ENCODE measurements around the gene PTPRR. TPM values are rescaled to one million over a fixed set of nuclear protein-coding genes. Genes with fewer than 3 reads are reported as not detected.

Gene PTPRR
- total and polyA plus RNA-seq, 4 donors, result 0.02 to 0.08 TPM; not detected in 2

GRCh38 chr12:70885956-70886355 is 34.6 kb downstream of the PTPRR start:
- H3K27ac ChIP-seq (ENCODE audit: low read depth in 1 of 2, low read length in 2 of 2), result no peak overlapping the region
- WGBS, result 68% methylated on average over 3 of the region's 3 CpGs
- no peak overlapping the region for H3K4me3 ChIP-seq (ENCODE audit: low read depth in 1 of 3, low read length in 3 of 3)
- H3K4me1 ChIP-seq (ENCODE audit: control insufficient read depth in 4 of 4, insufficient read depth in 4 of 4, low read length in 3 of 4), result no peaks in the 10 kb centered on the region
- H3K27me3 ChIP-seq (ENCODE audit: control insufficient read depth in 4 of 4, insufficient read depth in 4 of 4, low read length in 3 of 4), result no peaks in the 10 kb centered on the region
- H3K9me3 ChIP-seq (ENCODE audit: control insufficient read depth in 4 of 4, low read length in 3 of 4), result no peaks in the 10 kb centered on the region
- no peak overlapping the region for H3K9ac ChIP-seq (ENCODE audit: low read depth in 1 of 2, low read length in 2 of 2)
- TF ChIP-seq EGR1 (IDR thresholded peaks at IDR 0.05; ENCODE audit: low read depth in 2 of 2) (no peak), HNF4G (IDR thresholded peaks at IDR 0.05) (no peak), SP1 (IDR thresholded peaks at IDR 0.05) (no peak)
- DNase-seq (ENCODE audit: low spot score), result no peak
- no peaks in the 10 kb centered on the region for H3K36me3 ChIP-seq (ENCODE audit: control insufficient read depth in 4 of 4, insufficient read depth in 3 of 4, low read depth in 1 of 4, low read length in 3 of 4)

- TF ChIP-seq GABPA (IDR thresholded peaks at IDR 0.05 in 1 of 2, conservative IDR thresholded peaks at IDR 0.05 in 1 of 2) (no peak), MAX (IDR thresholded peaks at IDR 0.05) (no peak), NR2F2 (IDR thresholded peaks at IDR 0.05) (no peak), RAD21 (IDR thresholded peaks at IDR 0.05) (no peak), JUND (IDR thresholded peaks at IDR 0.05) (no peak), FOXA2 (IDR thresholded peaks at IDR 0.05) (no peak), CTCF (IDR thresholded peaks at IDR 0.05; ENCODE audit: low read depth, low read length, missing input control) (no peak), ZBTB33 (IDR thresholded peaks at IDR 0.05) (no peak)
- Histone ChIP-seq H3K27me3 (ENCODE audit: control insufficient read depth in 4 of 4, insufficient read depth in 4 of 4, low read length in 3 of 4) (no peaks in the 10 kb centered on the region), H3K27ac (ENCODE audit: low read depth in 1 of 2, low read length in 2 of 2) (no peak overlapping the region), H3K9me3 (ENCODE audit: control insufficient read depth in 4 of 4, low read length in 3 of 4) (no peaks in the 10 kb centered on the region), H3K9ac (ENCODE audit: low read depth in 1 of 2, low read length in 2 of 2) (no peak overlapping the region), H3K36me3 (ENCODE audit: control insufficient read depth in 4 of 4, insufficient read depth in 3 of 4, low read depth in 1 of 4, low read length in 3 of 4) (no peaks in the 10 kb centered on the region), H3K4me3 (ENCODE audit: low read depth in 1 of 3, low read length in 3 of 3) (no peak overlapping the region), H3K4me1 (ENCODE audit: control insufficient read depth in 4 of 4, insufficient read depth in 4 of 4, low read length in 3 of 4) (no peaks in the 10 kb centered on the region)
- no peak for DNase-seq (ENCODE audit: low spot score)
- WGBS, result 44% methylated on average over 1 of the region's 1 CpG
Observed at GRCh38 chr12:70883855-70884254, 36.7 kb downstream of the PTPRR start.

- Histone ChIP-seq H3K9me3 (ENCODE audit: control insufficient read depth in 4 of 4, low read length in 3 of 4) (no peaks in the 10 kb centered on the region), H3K27me3 (ENCODE audit: control insufficient read depth in 4 of 4, insufficient read depth in 4 of 4, low read length in 3 of 4) (no peaks in the 10 kb centered on the region)
- WGBS, result 98% methylated on average over 1 of the region's 1 CpG
- no peak for TF ChIP-seq YY1 (IDR thresholded peaks at IDR 0.05)
- no peak for TF ChIP-seq RAD21 (IDR thresholded peaks at IDR 0.05)
- no peak for TF ChIP-seq TAF1 (conservative IDR thresholded peaks at IDR 0.05)
- no peak for TF ChIP-seq ZBTB33 (IDR thresholded peaks at IDR 0.05)
- no peak for TF ChIP-seq GABPA (IDR thresholded peaks at IDR 0.05 in 1 of 2, conservative IDR thresholded peaks at IDR 0.05 in 1 of 2)
- no peak for TF ChIP-seq REST (IDR thresholded peaks at IDR 0.05)
- no peak for TF ChIP-seq FOXA2 (IDR thresholded peaks at IDR 0.05)
- no peak for TF ChIP-seq RXRA (IDR thresholded peaks at IDR 0.05)
- TF ChIP-seq HNF4A (conservative IDR thresholded peaks at IDR 0.05), result no peak
- TF ChIP-seq NR2F2 (IDR thresholded peaks at IDR 0.05), result no peak
- no peak for TF ChIP-seq EGR1 (IDR thresholded peaks at IDR 0.05; ENCODE audit: low read depth in 2 of 2)
- TF ChIP-seq MAX (IDR thresholded peaks at IDR 0.05), result no peak
Observed at GRCh38 chr12:70880744-70881143, 39.8 kb downstream of the PTPRR start.

More at GRCh38 chr12:70880744-70881143, 39.8 kb downstream of the PTPRR start:
- Histone ChIP-seq H3K4me1 (ENCODE audit: control insufficient read depth in 4 of 4, insufficient read depth in 4 of 4, low read length in 3 of 4) (no peaks in the 10 kb centered on the region), H3K9ac (ENCODE audit: low read depth in 1 of 2, low read length in 2 of 2) (no peak overlapping the region), H3K4me3 (ENCODE audit: low read depth in 1 of 3, low read length in 3 of 3) (no peak overlapping the region), H3K27ac (ENCODE audit: low read depth in 1 of 2, low read length in 2 of 2) (no peak overlapping the region), H3K36me3 (ENCODE audit: control insufficient read depth in 4 of 4, insufficient read depth in 3 of 4, low read depth in 1 of 4, low read length in 3 of 4) (no peaks in the 10 kb centered on the region)
- no peak for DNase-seq (ENCODE audit: low spot score)

Data from liver (tissue), 9 donors.